T1000 (cell line): Measurements from ENCODE around the gene TAOK1.
A peak's percentile ranks its signal among the peaks of the same experiment; 100 is the strongest.
"Not testable (repeated sequence)": the region's sequence is repeated elsewhere in the genome, so short reads cannot be mapped to it uniquely, and the experiment has no call there.

Source experiments
- DNase-seq: peaks from one replicate; lab custom pipeline; 2025; ENCODE audit warnings: mixed read lengths; lab: John Stamatoyannopoulos, UW

The TAOK1 gene

GRCh38 chr17:29546830-29547229, 156.7 kb downstream of the TAOK1 start:
- DNase-seq, result no peak

DNA sequence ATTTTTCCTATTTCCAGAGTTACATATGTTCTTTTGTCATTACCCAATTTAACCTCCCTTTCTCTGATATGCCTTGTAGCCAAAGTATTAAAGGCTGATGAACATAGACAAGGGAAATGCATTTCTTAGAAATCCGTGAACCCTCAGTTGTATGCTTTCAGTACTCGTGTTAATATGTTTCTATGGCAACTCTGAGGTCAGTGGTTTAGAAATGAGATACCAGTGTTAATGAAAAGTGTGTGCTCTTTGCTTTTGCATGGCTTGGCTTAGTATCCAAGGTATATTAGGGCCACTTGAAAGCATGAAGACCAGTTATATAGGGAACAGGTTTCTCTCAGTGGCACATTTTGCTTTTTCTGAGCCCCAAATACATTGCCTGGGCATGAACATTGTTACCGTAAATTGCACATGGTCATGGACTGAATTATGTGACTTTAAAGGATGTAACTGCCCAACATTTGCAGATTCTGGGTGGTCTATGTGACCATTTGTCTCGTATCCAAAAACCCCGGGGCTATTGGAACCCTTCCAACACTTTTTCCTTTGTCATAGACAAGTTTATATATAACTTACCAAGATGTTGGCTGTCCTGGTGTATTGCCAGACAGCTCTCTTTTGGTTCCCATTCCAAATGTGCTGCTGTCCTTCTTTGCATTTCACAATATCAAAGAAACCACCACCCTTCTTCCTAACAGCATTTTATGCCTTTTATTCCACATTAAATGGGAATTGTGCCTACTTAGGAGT, 159.2 kb downstream of the TAOK1 start:
- no peak for DNase-seq

GRCh38 chr17:29555840-29556239, 165.7 kb downstream of the TAOK1 start:
- no peak for DNase-seq

GRCh38 chr17:29557085-29557738, 167.0 kb downstream of the TAOK1 start:
- DNase-seq, result no peak

- no peak for DNase-seq
Observed at GRCh38 chr17:29557739-29558116, 167.6 kb downstream of the TAOK1 start.

- not testable (repeated sequence) for DNase-seq
Observed at GRCh38 chr17:29558139-29558538, 168.0 kb downstream of the TAOK1 start.

DNA sequence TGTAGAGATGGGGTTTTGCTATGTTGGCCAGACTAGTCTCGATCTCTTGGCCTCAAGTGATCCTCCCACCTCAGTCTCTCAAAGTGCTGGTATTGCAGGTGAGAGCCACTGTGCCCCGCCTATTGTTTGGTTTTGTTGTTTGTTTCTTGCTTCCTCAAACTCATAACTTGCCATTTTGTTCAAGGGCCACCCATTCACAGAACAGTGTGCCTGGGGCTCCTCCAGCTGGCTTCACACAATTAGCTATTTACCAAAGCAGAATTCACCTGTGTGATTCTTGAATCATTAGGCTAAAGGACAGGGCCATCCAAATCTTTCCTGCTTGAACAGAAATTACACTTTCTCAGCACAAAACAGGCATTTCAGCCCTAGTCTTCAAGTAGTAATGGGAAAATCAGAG, 169.5 kb downstream of the TAOK1 start:
- no peak for DNase-seq

DNA sequence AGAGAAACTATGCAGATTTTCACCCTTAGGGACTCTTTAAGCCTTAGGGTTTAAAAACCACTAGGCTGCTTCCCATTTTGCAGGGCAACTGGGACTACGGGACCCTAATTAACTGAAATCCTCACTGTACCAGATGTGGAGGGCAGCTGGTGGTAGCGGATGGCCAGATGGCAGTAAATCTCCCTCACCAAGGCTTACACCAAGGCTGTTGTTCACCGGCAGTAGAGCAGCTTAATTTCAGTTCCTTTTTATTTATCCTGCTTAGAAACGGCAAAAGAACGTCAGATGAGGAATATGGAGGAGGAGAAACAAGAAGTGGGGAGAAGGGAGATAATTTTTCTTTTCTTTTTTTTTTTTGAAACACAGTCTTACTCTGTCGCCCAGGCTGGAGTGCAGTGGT, 170.2 kb downstream of the TAOK1 start:
- DNase-seq, result no peak

DNA sequence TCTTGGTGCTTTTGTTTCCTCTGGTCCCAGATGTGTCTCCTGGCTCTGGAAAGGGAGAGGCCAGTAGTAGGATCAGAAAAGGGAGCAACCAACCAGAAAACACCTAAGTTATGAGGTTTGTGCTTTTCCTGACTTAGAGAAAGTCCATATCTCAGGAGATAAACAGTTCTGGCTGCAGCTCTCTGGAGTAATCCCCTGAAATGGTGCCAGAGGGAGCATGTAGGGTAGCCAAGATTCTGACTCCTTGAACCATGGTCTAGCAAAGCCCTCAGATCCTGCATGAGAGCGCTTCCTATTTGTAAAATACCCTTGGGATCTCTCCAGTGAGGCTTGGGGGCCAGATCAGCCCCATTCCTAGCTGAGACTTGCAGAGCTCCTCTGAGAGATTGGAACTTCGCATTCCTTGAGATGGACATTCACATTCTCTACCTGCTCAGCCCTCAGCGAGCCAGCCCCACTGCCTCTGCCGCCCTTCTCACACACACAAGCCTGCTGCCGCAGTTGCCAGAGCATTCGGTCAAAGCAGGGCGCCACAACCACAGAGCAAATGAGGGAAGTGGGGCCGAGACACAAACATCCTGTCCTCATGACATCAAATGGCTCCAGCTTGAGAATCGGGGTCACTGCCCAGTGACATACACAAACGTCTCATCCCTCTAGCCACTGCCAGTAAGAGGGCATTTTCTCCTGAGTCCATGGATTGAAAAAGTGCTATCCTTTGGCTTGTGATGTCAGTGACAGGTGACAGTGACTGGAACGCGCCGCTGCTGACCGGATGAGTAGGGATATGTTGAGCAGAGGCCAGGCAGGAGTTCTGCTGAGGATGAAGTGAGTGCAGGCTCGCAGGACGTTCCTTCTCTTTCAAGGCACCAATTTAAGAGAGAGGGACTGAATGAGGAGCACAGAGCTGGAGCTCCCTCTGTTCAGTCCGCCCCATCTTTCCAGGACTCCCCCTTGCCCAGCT, 171.7 kb downstream of the TAOK1 start:
- DNase-seq, result no peak

DNA sequence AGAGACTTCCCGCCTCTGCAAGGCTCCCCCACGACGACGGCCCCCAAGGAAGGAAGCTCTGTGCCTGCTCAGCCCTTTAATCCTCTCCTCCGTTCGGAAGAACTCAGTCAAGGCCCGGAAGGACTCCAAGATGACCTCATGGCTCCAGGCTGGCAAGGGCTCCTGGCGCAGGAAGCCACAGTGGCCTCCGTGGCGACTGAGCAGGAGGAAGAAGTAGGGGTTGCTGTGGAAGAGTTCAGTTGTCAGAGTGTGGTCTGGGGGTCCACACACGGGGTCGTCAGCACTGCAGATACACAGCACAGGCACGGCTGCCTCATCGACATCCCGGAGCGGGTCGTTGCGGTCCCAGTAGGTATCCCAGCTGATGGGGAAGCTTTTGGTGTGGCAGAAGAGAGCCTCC, 172.5 kb downstream of the TAOK1 start:
- DNase-seq, result no peak

GRCh38 chr17:29563816-29564215, 173.7 kb downstream of the TAOK1 start:
- DNase-seq, result no peak

GRCh38 chr17:29565643-29566472, 175.7 kb downstream of the TAOK1 start:
- DNase-seq, result no peak

- DNase-seq, result peak; percentile 77
Observed at GRCh38 chr17:29566473-29567303, 176.5 kb downstream of the TAOK1 start, which contains the start of gene ABHD15. Gene ABHD15 (minus strand): TSS chr17:29567037. CDS start chr17:29566966, 71 bp downstream.

- no peak for DNase-seq
Observed at GRCh38 chr17:29567304-29567553, 177.1 kb downstream of the TAOK1 start.

- DNase-seq, result peak; percentile 33
Observed at GRCh38 chr17:29567554-29568330, 177.6 kb downstream of the TAOK1 start.

DNA sequence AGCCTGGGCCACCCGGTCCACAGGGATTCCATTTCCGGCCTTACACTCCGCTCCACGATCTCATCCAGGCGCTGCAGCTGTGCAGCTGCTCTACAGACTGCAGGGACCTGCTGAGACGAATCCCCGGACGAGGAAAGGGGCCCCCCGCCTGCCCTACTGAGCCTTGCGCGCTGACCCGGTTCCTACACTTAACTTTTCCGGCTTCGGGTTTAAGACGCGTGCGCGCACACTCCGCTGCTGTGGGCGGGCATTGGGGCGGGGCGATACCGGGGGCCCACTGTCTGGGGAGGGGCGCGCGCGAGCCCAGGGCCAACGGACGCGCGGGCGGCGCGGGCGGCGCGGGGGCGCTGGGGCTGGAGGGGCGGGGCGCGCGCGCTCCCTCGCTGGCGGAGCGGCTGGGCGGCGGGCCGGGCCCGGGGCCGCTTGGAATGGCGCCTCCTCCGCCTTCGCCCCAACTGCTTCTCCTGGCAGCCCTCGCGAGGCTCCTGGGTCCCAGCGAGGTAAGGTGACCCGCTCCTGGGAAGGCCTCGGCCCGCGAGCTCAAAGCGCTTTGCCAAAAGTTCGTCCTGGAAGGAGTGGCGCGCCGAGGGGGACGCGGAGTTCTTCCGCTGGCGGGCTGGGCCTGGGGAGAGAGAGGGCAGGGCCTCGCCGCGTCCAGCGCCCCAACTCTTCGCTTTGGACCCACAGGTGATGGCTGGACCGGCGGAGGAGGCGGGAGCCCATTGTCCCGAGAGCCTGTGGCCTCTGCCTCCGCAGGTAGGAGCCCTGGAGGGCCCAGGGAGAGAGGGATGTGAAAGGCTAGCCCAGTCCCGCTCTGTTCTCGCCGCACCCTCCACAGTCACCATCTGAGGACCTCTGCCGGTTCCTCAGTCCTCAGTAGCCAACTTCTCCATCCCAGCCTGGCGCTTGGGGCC, 178.4 kb downstream of the TAOK1 start, which contains the start of gene TP53I13:
Gene TP53I13, plus strand, starts transcription at position 371 of the 914 bp plus-strand sequence. Its CDS starts 58 bp downstream, at position 429.
- DNase-seq, result peak; percentile 71

GRCh38 chr17:29569245-29569950, 179.2 kb downstream of the TAOK1 start:
- no peak for DNase-seq

- DNase-seq, result no peak
Observed at GRCh38 chr17:29570521-29570920, 180.4 kb downstream of the TAOK1 start.
